Parathyroid adenoma (tissue), 2 donors: ENCODE measurements around the gene NOL4L.

Source experiments
- H2AFZ ChIP-seq: fragments of 300-600 bp; sonication (generic); one replicate; pipeline ENCODE4 v1.7.0; 2017; ENCODE audit warnings: antibody characterized with exemption, mild to moderate bottlenecking
- H3K27ac ChIP-seq: fragments of 300-600 bp; sonication (generic); one replicate; pipeline ENCODE4 v1.7.0; 2017
- H3K27me3 ChIP-seq: fragments of 300-600 bp; sonication (generic); one replicate; pipeline ENCODE4 v1.7.0; 2017; ENCODE audit warnings: low read length; ENCODE audit not compliant: control insufficient read depth, insufficient read depth
- H3K36me3 ChIP-seq: fragments of 300-600 bp; sonication (generic); one replicate; pipeline ENCODE4 v1.7.0; 2017; ENCODE audit warnings: low read length; ENCODE audit not compliant: control insufficient read depth, insufficient read depth
- H3K4me1 ChIP-seq: fragments of 300-600 bp; sonication (generic); one replicate; pipeline ENCODE4 v1.7.0; 2017; ENCODE audit warnings: control low read depth
- H3K4me2 ChIP-seq: fragments of 300-600 bp; sonication (generic); one replicate; pipeline ENCODE4 v1.7.0; 2017; ENCODE audit warnings: low read length
- H3K4me3 ChIP-seq: fragments of 300-600 bp; sonication (generic); one replicate; pipeline ENCODE4 v1.7.0; 2017; ENCODE audit warnings: low read depth, low read length
- H3K79me2 ChIP-seq: fragments of 300-600 bp; sonication (generic); one replicate; pipeline ENCODE4 v1.7.0; 2017; ENCODE audit warnings: control low read depth
- H3K9ac ChIP-seq: fragments of 300-600 bp; sonication (generic); one replicate; pipeline ENCODE4 v1.7.0; 2017; ENCODE audit warnings: mild to moderate bottlenecking
- H3K9me3 ChIP-seq: fragments of 300-600 bp; sonication (generic); one replicate; pipeline ENCODE4 v1.7.0; 2017; ENCODE audit warnings: low read length; ENCODE audit not compliant: control insufficient read depth
- TF ChIP-seq, protein P1 (sequence below): fragments of 300-600 bp; sonication (generic); IDR thresholded peaks from one replicate; pipeline ENCODE4 v1.7.0; 2017; ENCODE audit warnings: antibody characterized with exemption, mild to moderate bottlenecking
- donor health status: primary hyperparathyroidism.

NOL4L gene

DNA sequence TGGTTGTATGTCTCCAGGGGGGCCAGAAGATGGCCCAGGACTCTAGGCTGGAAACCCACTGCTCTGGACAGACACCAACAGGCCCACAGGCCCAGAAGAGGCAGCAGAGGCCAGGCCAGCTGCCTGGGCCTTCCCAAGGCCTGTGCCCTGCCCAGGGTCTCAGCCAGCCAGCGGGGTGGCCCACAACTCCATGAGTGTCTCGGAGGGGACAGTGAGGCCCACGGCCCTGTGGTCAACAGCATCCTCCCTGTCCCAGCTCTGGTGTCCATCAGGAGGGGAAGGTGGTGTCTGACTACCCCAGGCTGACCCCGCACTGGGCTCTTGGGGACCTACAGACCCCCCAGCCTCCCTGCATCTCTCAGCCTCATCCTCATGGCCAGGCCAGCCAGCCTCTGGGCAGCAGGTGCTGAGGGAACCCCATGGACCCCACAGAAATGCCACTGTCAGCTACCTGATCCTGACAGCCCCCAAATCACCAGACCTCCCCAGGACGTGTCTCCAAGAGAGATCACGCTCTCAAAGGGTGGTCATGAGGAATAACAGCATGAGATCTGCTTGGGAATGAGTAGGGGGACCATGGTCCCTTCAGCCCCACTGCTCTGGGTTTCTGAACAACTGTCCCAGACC is 112.4 kb downstream of the NOL4L start:
- peaks cover 23% of the 10 kb centered on the region for H3K4me1 ChIP-seq
- H3K9me3 ChIP-seq: no peaks in the 10 kb centered on the region
- H3K9ac ChIP-seq: no peak overlapping the region
- no peak overlapping the region for H3K4me2 ChIP-seq
- TF ChIP-seq, protein P1, sequence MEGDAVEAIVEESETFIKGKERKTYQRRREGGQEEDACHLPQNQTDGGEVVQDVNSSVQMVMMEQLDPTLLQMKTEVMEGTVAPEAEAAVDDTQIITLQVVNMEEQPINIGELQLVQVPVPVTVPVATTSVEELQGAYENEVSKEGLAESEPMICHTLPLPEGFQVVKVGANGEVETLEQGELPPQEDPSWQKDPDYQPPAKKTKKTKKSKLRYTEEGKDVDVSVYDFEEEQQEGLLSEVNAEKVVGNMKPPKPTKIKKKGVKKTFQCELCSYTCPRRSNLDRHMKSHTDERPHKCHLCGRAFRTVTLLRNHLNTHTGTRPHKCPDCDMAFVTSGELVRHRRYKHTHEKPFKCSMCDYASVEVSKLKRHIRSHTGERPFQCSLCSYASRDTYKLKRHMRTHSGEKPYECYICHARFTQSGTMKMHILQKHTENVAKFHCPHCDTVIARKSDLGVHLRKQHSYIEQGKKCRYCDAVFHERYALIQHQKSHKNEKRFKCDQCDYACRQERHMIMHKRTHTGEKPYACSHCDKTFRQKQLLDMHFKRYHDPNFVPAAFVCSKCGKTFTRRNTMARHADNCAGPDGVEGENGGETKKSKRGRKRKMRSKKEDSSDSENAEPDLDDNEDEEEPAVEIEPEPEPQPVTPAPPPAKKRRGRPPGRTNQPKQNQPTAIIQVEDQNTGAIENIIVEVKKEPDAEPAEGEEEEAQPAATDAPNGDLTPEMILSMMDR: no peak
- no peak overlapping the region for H3K27ac ChIP-seq
- no peaks in the 10 kb centered on the region for H3K36me3 ChIP-seq
- H3K27me3 ChIP-seq: no peaks in the 10 kb centered on the region
- H2AFZ ChIP-seq: no peak overlapping the region
- H3K4me3 ChIP-seq: no peak overlapping the region
- H3K79me2 ChIP-seq: peaks cover 53% of the 10 kb centered on the region

DNA sequence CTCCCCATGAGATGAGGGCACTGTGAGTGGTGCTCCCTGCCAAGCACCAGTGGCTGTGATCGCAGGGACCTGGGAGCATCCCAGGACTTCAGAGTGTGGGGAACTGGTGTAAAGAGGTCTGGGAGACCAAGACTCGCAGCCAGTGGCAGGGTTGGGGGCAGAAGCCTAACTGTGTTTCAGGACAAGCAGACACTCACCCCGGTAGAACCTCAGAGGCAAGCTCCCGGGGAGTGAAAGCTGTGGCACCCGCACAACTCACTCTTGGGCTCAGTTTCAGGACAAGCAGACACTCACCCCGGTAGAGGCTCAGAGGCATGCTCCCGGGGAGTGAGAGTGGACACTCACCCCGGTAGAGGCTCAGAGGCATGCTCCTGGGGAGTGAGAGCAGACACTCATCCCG is 114.2 kb downstream of the NOL4L start:
- Histone ChIP-seq H3K27ac (peak overlapping the region; percentile 32), H3K4me2 (no peak overlapping the region), H3K4me3 (no peak overlapping the region), H3K9me3 (no peaks in the 10 kb centered on the region), H3K79me2 (peaks cover 53% of the 10 kb centered on the region), H3K36me3 (no peaks in the 10 kb centered on the region), H2AFZ (no peak overlapping the region), H3K9ac (no peak overlapping the region), H3K4me1 (peaks cover 15% of the 10 kb centered on the region), H3K27me3 (no peaks in the 10 kb centered on the region)
- TF ChIP-seq, protein P1: no peak

DNA sequence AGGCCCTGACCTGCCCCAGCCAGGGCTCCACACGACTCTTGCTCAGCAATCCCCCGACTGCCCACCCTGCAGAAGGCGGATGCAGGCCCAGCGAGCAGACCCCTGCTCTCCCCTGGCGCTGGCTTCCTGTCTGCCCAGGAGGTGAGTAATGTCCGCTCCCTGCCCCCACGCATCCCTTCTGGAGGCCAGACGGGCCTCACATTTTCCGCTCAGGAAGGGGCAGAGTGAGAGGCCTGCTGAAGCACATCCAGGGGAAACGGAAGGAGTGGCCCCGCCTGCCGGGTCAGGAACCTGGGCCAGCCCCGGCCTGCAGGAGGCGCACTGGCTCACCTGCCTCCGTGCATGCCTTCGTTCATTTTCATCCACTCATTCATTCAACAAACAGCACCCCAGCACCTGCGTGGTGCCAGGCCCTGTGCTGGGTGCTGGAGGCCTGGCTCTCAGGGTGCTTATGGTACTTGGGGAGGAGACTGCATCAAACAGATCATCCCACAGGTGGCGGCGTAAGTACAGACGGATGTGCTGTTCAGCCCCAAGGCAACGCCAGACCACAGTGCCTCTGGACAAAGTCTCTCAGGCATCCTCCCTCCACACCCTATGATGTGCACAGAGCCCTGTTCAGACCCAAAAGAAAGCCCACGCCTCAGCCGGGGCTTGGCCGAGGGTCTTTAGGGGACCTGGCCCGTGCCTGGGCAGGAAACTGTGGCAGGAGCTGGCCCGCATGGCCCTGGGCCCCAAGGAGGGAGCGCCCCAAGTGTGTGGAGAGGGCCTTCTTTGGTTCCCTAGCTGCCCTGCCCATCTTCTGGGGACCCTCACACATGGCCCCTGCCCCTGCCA is 114.9 kb downstream of the NOL4L start:
- H3K4me2 ChIP-seq: no peak overlapping the region
- H3K4me3 ChIP-seq: no peak overlapping the region
- H3K36me3 ChIP-seq: no peaks in the 10 kb centered on the region
- no peaks in the 10 kb centered on the region for H3K27me3 ChIP-seq
- H3K79me2 ChIP-seq: peaks cover 53% of the 10 kb centered on the region
- no peak overlapping the region for H3K9ac ChIP-seq
- peak overlapping the region; percentile 40 for H3K27ac ChIP-seq
- TF ChIP-seq, protein P1: peak; percentile 31
- peaks cover 8% of the 10 kb centered on the region for H3K4me1 ChIP-seq
- H2AFZ ChIP-seq: no peak overlapping the region
- no peaks in the 10 kb centered on the region for H3K9me3 ChIP-seq

DNA sequence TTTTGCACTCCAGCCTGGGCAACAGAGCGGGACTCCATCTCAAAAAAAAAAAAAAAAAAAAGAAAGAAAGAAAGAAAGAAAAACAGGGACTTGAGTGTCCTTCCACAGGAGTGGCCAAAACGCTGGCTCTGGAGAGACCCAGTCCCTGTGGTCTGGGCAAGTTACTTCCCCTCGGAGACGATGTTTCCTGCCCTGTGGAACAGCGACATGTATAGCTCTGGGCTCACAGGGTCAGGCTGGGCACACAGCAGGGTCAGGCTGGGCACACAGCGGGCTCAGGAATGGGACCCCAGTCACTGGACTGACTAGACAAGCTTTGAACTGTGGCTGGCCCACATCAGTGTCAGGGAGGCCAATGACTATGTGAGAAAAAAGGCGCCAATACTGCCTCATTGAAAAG is 116.3 kb downstream of the NOL4L start:
- H3K4me3 ChIP-seq: no peak overlapping the region
- H3K27me3 ChIP-seq: no peaks in the 10 kb centered on the region
- no peak overlapping the region for H3K4me2 ChIP-seq
- no peak overlapping the region for H2AFZ ChIP-seq
- no peaks in the 10 kb centered on the region for H3K36me3 ChIP-seq
- no peaks in the 10 kb centered on the region for H3K9me3 ChIP-seq
- TF ChIP-seq, protein P1: no peak
- peaks cover 39% of the 10 kb centered on the region for H3K79me2 ChIP-seq
- peaks cover 2% of the 10 kb centered on the region for H3K4me1 ChIP-seq
- no peak overlapping the region for H3K9ac ChIP-seq
- peak overlapping the region; percentile 39 for H3K27ac ChIP-seq
